ENCODE measurements around the gene DNM1.
"Not testable (repeated sequence)": the region's sequence is repeated elsewhere in the genome, so short reads cannot be mapped to it uniquely, and the experiment has no call there.

The DNM1 gene

DNA sequence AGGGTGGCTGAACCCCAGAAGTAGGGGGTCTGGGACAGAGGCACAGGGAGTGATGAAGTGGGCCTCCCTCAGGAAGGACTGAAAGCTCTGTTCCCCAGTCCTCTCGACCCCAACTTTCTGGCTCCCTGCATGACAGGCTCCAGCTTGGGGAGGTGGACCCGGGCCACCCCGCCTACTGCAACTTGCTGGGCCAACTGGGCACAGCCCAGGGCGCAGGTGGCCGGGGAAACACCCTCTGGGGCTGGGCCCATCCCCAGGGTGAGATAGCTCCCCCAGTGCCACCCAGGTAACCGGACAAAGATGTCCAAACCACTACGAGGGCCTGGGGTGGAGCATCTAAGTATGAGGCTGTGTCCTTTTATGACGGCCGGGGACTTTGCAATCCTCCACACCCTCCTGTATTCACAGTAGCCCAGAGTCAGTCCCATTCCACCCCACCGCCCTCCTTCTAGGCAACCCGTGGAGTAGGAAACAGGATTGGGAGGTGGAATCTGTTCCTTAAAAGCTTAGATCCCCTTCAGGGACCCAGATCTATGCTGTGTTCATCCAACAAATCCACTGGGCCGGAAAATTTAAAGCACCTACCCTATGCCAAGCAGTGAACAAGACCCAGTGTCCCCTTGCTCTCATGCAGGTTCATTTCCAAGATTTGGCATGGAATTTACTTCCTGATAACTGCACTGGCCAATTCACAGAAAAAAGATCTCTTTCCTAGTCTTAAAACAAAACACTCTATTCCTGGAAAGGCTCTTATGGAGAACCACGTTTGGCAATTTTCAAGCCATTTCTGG, 19.9 kb downstream of the DNM1 start:
- in situ Hi-C loops (cut with MboI; ENCODE audit: low sequenced_read_pairs): no loop called here

- in situ Hi-C loops (cut with MboI; ENCODE audit: low sequenced_read_pairs): no loop called here
Observed at GRCh38 chr9:128224877-128225276, 21.7 kb downstream of the DNM1 start.

DNA sequence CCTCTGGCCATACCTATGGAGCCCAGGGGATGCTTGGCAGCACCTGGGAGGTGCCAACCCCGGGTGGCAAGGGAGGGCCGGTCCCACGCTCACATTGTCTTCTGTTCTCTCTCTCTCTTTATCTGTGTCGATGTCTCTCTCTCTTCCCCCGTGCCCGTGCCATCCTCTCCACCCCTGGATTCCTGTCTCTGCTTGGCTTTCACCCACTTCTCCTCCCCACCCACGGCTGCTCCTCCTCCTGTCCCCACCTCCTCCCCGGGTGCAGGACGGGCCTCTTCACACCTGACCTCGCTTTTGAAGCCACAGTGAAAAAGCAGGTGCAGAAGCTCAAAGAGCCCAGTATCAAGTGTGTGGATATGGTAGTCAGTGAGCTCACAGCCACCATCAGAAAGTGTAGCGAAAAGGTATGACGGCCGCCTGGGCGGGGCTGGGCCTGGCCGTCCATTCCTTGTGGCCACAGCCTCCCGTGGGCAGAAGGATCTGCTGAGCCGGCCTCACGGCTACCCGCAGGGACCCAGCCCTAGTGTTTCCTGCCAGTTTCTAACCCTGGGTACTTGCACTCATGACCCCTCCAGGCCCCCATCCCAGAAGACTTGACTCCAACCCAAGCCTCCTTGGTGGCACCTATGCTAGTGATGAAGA, 22.7 kb downstream of the DNM1 start:
- in situ Hi-C loops (cut with MboI; ENCODE audit: low sequenced_read_pairs): no loop called here

GRCh38 chr9:128226412-128226801, 23.2 kb downstream of the DNM1 start:
- in situ Hi-C loops (cut with MboI; ENCODE audit: low sequenced_read_pairs): no loop called here

DNA sequence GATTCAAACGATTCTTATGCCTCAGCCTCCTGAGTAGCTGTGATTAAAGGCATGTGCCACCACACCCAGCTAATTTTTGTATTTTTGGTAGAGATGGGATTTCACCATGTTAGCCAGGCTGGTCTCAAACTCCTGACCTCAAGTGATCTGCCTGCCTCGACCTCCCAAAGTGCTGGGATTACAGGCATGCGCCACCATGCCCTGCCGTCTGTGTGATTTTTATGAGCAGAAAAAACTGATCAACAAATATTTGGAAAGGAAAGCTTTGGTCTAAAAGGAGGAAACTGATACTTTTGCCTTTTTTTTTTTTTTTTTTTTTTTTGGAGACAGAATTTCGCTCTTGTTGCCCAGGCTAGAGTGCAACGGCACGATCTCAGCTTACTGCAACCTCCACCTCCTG, 27.7 kb downstream of the DNM1 start:
- in situ Hi-C loops (cut with MboI; ENCODE audit: low sequenced_read_pairs): not testable (repeated sequence)

DNA sequence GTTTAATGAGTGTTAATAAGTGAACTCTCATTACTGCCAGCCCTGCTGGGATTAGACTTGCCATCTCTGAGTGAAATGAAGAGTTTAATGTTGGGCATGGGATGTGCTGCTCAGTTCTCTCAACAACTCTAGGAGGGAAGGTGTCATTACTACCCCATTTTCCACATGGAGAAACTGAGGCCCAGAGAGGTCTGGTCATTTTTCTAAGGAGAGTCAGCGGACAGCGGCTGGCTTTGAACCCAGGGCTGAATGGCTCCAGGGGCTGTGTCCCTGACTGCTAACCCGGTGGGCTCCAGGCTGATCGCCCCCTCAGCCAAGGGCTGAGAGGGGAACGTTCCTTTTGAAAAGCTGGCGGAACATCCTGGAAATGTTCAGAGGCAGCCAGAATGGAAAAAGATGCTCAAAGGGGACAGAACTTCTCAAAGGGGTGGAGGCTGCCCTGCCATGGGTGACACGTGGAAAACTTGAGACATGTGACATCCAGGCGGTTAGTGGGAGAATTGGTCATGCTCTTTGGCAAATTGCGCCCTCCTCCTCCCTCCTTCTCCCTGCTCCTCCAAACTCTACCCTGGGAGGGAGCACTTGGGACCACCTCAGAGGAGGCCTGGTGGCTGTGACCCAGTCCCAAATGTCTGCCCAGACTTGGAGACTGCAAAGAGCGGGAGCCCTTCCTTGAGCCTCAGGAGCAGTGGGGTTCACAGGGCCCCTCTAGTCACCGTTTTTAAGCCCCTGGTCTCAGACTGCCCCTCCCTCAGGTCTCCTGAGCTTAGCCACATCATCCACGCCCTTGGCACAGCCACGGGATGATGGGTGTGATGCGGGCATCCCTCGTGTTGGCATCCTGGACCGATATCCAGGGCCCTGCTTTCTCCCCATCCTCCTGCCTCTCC, 28.7 kb downstream of the DNM1 start:
- in situ Hi-C loops (cut with MboI; ENCODE audit: low sequenced_read_pairs): no loop called here

GRCh38 chr9:128232528-128233428, 29.6 kb downstream of the DNM1 start:
- in situ Hi-C loops (cut with MboI; ENCODE audit: low sequenced_read_pairs): no loop called here

- in situ Hi-C loops (cut with MboI; ENCODE audit: low sequenced_read_pairs): no loop called here
Observed at GRCh38 chr9:128233817-128234406, 30.7 kb downstream of the DNM1 start.

DNA sequence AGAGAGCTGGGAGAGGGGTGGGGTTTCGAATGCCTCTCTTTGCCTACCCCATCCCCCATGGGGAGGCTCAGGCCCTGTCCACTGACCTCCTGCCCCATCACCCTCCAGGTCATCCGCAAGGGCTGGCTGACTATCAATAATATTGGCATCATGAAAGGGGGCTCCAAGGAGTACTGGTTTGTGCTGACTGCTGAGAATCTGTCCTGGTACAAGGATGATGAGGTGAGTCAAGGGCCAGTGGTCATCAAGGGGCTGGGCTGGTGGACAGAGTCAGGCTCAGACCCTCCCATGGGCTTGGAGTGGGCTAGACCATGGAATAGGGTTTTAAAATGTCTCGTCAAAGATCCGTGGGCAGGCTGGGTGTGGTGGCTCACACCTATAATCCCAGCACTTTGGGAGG, 38.9 kb downstream of the DNM1 start:
- in situ Hi-C loops (cut with MboI; ENCODE audit: low sequenced_read_pairs): no loop called here

GRCh38 chr9:128242828-128243214, 39.6 kb downstream of the DNM1 start:
- in situ Hi-C loops (cut with MboI; ENCODE audit: low sequenced_read_pairs): no loop called here

GRCh38 chr9:128243215-128244018, 40.2 kb downstream of the DNM1 start:
- in situ Hi-C loops (cut with MboI; ENCODE audit: low sequenced_read_pairs): no loop called here

DNA sequence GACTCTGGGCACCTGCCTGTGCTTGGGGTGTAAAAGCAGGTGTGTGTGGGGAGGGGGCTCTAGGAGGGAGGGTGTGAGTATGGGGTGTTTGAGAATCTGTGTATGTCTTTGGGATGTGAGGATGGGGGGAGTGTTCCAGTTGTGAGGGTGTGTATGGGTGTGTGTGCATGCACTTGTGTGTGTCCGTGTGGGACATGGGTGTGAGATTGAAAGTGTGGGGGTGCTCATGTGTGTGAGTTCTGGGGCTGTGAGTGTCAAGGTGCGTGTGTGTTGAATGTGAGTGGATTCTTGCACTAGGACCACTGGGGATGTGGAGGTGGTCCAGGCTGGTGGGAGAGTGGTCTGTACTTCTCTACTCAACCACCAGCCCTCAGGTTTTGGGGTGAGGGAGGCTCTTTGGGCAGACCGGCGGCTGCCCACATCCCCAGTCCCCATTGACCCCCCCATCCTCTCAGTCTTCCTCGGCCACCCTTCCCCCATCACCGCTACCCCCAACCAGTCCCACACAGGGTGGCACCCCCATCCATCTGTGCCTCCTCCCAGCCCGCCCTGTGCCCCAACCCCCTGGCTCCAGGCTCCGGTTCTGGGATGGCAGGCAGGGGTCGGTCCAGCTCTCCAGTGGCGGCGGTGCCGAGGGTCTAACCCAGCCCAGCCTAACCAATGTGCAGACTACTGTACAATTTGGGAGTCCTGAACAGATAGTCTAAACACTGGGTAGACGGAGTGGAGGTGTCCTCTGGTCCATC, 41.1 kb downstream of the DNM1 start:
- in situ Hi-C loops (cut with MboI; ENCODE audit: low sequenced_read_pairs): no loop called here

DNA sequence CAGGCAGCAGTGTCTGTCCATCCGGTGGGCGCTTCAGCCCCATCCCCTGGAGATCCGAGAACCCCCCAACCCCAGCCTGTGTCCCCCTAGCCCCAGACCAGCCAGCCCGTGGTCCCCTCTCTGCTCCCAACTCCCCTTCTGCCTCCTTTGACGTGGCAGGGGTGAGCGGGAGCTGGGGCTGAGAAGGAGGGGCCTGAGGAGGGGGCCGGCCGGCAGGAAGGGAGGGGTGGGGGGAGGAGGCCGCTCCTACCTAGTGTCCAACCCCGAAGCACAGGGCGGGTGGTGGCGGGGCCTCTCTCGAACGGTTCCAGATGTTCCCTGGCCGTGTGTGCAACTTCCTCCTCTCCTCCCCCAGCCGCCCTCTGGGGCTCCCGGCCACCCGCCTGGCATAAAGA, 41.7 kb downstream of the DNM1 start:
- in situ Hi-C loops (cut with MboI; ENCODE audit: low sequenced_read_pairs): no loop called here

GRCh38 chr9:128245421-128246151, 42.4 kb downstream of the DNM1 start:
- in situ Hi-C loops (cut with MboI; ENCODE audit: low sequenced_read_pairs): no loop called here

- in situ Hi-C loops (cut with MboI; ENCODE audit: low sequenced_read_pairs): no loop called here
Observed at GRCh38 chr9:128246471-128246870, 43.3 kb downstream of the DNM1 start.

DNA sequence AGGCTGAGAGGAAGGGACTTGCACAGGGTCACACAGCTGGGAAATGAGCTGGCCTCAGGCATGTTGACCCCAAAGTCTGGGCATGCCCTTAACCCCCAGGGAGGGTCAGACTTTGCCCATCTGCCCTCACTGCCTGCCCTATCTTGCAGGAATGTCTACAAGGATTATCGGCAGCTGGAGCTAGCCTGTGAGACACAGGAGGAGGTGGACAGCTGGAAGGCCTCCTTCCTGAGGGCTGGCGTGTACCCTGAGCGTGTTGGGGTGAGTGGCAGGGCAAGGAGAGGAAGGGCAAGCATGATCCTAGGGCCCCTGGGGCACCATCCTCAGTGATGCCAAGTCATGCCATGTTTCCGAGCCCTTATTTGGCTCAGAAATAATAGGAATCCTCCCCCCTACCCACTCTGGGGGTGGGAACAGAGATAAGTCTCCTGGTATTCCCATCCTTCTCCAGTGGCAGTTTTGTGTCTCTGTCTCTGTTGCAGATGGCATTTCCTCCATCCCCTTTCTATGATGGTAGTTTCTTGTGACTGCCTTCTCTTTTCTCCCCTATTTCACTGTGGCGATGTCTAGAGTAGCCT, 44.1 kb downstream of the DNM1 start:
- in situ Hi-C loops (cut with MboI; ENCODE audit: low sequenced_read_pairs): no loop called here

DNA sequence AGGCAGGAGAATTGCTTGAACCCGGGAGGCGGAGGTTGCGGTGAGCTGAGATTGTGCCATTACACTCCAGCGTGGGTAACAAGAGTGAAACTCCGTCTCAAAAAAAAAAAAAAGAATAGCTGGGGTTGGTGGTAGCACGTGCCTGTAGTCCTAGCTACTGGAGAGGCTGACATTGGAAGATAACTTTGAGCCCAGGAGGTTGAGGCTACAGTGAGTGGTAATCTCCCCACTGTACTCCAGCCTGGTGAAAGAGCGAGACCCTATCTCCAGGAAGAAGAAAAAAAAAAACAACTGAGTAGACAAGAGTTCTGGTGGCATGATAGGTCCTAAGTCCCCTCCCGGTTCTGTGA, 46.4 kb downstream of the DNM1 start:
- in situ Hi-C loops (cut with MboI; ENCODE audit: low sequenced_read_pairs): no loop called here

All from HL-60/S4 (cell line).